Stomach (tissue), 4 donors: ENCODE results near the gene FGD3.

Source experiments
- EP300 ChIP-seq: sonication (generic); formaldehyde crosslinking; IDR thresholded peaks from one replicate; pipeline ENCODE4 v1.6.1; 2017; ENCODE audit warnings: antibody characterized with exemption
- POLR2A ChIP-seq, 4 donors: fragments of 450-650 bp; IDR thresholded peaks; one replicate each; pipeline ENCODE4 v1.6.1; 2016; ENCODE audit warnings: antibody characterized with exemption in 4 of 4, control low read depth in 2 of 4, mild to moderate bottlenecking in 1 of 4, moderate library complexity in 1 of 4
- POLR2AphosphoS5 ChIP-seq, 3 donors: sonication (generic); formaldehyde crosslinking; IDR thresholded peaks; one replicate each; pipeline ENCODE4 v1.6.1; 2016; ENCODE audit warnings: antibody characterized with exemption in 3 of 3
- TF ChIP-seq, protein P1 (sequence below), 7 experiments: fragments of 450-650 bp in 4 of 7; fragments of 200-600 bp in 3 of 7; sonication (generic) in 3 of 7; IDR thresholded peaks; one replicate each; pipeline ENCODE4 v1.5.1; 2016 to 2019; ENCODE audit warnings: antibody characterized with exemption in 7 of 7, control low read depth in 2 of 7, mild to moderate bottlenecking in 1 of 7

GRCh38 chr9:93033531-93033930 lies 86.2 kb downstream of the FGD3 start:
- TF ChIP-seq, protein P1, sequence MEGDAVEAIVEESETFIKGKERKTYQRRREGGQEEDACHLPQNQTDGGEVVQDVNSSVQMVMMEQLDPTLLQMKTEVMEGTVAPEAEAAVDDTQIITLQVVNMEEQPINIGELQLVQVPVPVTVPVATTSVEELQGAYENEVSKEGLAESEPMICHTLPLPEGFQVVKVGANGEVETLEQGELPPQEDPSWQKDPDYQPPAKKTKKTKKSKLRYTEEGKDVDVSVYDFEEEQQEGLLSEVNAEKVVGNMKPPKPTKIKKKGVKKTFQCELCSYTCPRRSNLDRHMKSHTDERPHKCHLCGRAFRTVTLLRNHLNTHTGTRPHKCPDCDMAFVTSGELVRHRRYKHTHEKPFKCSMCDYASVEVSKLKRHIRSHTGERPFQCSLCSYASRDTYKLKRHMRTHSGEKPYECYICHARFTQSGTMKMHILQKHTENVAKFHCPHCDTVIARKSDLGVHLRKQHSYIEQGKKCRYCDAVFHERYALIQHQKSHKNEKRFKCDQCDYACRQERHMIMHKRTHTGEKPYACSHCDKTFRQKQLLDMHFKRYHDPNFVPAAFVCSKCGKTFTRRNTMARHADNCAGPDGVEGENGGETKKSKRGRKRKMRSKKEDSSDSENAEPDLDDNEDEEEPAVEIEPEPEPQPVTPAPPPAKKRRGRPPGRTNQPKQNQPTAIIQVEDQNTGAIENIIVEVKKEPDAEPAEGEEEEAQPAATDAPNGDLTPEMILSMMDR (IDR thresholded peaks at IDR 0.05): no peak
- TF ChIP-seq POLR2AphosphoS5 (IDR thresholded peaks at IDR 0.05) (no peak), EP300 (no peak), POLR2A (IDR thresholded peaks at IDR 0.05) (no peak)
